ENCODE measurements around the gene HLA-DQB1. TPM values are rescaled to one million over a fixed set of nuclear protein-coding genes. Genes with fewer than 3 reads are reported as not detected.

The HLA-DQB1 gene
- total and polyA plus RNA-seq, 2 donors (not counting 1 experiment from before 2014, with no cell fraction given), result not detected

GRCh38 chr6:32614366-32615081 is 51.9 kb downstream of the HLA-DQB1 start:
- H3K9ac ChIP-seq (ENCODE audit: insufficient read depth, low read length), result no peak overlapping the region
- no peaks in the 10 kb centered on the region for H3K27me3 ChIP-seq (ENCODE audit: control insufficient read depth, insufficient read depth, low read length)
- no peak for DNase-seq (ENCODE audit: low read depth in 2 of 2)
- H2AFZ ChIP-seq (ENCODE audit: low read length), result no peak overlapping the region
- no peak overlapping the region for H3K27ac ChIP-seq (ENCODE audit: insufficient read depth, low read length)
- no peak overlapping the region for H3K4me3 ChIP-seq (replicated peaks in 1 of 4; ENCODE audit: control extremely low read depth in 1 of 4, insufficient read depth in 1 of 4, low read depth in 3 of 4, low read length in 4 of 4)
- no peak overlapping the region for H3K4me2 ChIP-seq (ENCODE audit: extremely low read depth, insufficient read depth, low read length)
- H3K79me2 ChIP-seq (ENCODE audit: control insufficient read depth, insufficient read depth, low read length), result no peaks in the 10 kb centered on the region
- no peaks in the 10 kb centered on the region for H4K20me1 ChIP-seq (ENCODE audit: control insufficient read depth, extremely low read depth, insufficient read depth, low read length)
- TF ChIP-seq CTCF (conservative IDR thresholded peaks at IDR 0.05 in 1 of 2, IDR thresholded peaks at IDR 0.05 in 1 of 2; ENCODE audit: low read depth in 1 of 2, low read length in 2 of 2) (no peak), EZH2 (IDR thresholded peaks at IDR 0.05; ENCODE audit: low read length, missing control alignments) (no peak)
- no peaks in the 10 kb centered on the region for H3K4me1 ChIP-seq (ENCODE audit: control insufficient read depth, extremely low read depth, insufficient read depth, low read length)
- H3K36me3 ChIP-seq (ENCODE audit: control insufficient read depth, insufficient read depth, low read length), result no peaks in the 10 kb centered on the region
- no peaks in the 10 kb centered on the region for H3K9me3 ChIP-seq (ENCODE audit: control insufficient read depth, insufficient read depth, low read depth, low read length)

GRCh38 chr6:32613475-32613874 is 53.0 kb downstream of the HLA-DQB1 start:
- no peaks in the 10 kb centered on the region for H3K27me3 ChIP-seq (ENCODE audit: control insufficient read depth, insufficient read depth, low read length)
- H3K27ac ChIP-seq (ENCODE audit: insufficient read depth, low read length), result no peak overlapping the region
- H2AFZ ChIP-seq (ENCODE audit: low read length), result no peak overlapping the region
- no peak overlapping the region for H3K4me2 ChIP-seq (ENCODE audit: extremely low read depth, insufficient read depth, low read length)
- H4K20me1 ChIP-seq (ENCODE audit: control insufficient read depth, extremely low read depth, insufficient read depth, low read length), result no peaks in the 10 kb centered on the region
- no peak for TF ChIP-seq EZH2 (IDR thresholded peaks at IDR 0.05; ENCODE audit: low read length, missing control alignments)
- TF ChIP-seq CTCF (conservative IDR thresholded peaks at IDR 0.05 in 1 of 2, IDR thresholded peaks at IDR 0.05 in 1 of 2; ENCODE audit: low read depth in 1 of 2, low read length in 2 of 2), result no peak
- no peaks in the 10 kb centered on the region for H3K36me3 ChIP-seq (ENCODE audit: control insufficient read depth, insufficient read depth, low read length)
- DNase-seq (ENCODE audit: low read depth in 2 of 2), result no peak
- no peak overlapping the region for H3K4me3 ChIP-seq (replicated peaks in 1 of 4; ENCODE audit: control extremely low read depth in 1 of 4, insufficient read depth in 1 of 4, low read depth in 3 of 4, low read length in 4 of 4)
- no peaks in the 10 kb centered on the region for H3K79me2 ChIP-seq (ENCODE audit: control insufficient read depth, insufficient read depth, low read length)
- no peak overlapping the region for H3K9ac ChIP-seq (ENCODE audit: insufficient read depth, low read length)
- H3K9me3 ChIP-seq (ENCODE audit: control insufficient read depth, insufficient read depth, low read depth, low read length), result no peaks in the 10 kb centered on the region
- H3K4me1 ChIP-seq (ENCODE audit: control insufficient read depth, extremely low read depth, insufficient read depth, low read length), result no peaks in the 10 kb centered on the region

GRCh38 chr6:32610682-32611296 is 55.7 kb downstream of the HLA-DQB1 start:
- no peaks in the 10 kb centered on the region for H3K36me3 ChIP-seq (ENCODE audit: control insufficient read depth, insufficient read depth, low read length)
- no peak for TF ChIP-seq CTCF (conservative IDR thresholded peaks at IDR 0.05 in 1 of 2, IDR thresholded peaks at IDR 0.05 in 1 of 2; ENCODE audit: low read depth in 1 of 2, low read length in 2 of 2)
- TF ChIP-seq EZH2 (IDR thresholded peaks at IDR 0.05; ENCODE audit: low read length, missing control alignments), result no peak
- H3K4me3 ChIP-seq (replicated peaks in 1 of 4; ENCODE audit: control extremely low read depth in 1 of 4, insufficient read depth in 1 of 4, low read depth in 3 of 4, low read length in 4 of 4), result no peak overlapping the region
- H3K79me2 ChIP-seq (ENCODE audit: control insufficient read depth, insufficient read depth, low read length), result no peaks in the 10 kb centered on the region
- no peak for DNase-seq (ENCODE audit: low read depth in 2 of 2)
- no peak overlapping the region for H2AFZ ChIP-seq (ENCODE audit: low read length)
- no peaks in the 10 kb centered on the region for H3K9me3 ChIP-seq (ENCODE audit: control insufficient read depth, insufficient read depth, low read depth, low read length)
- H3K4me1 ChIP-seq (ENCODE audit: control insufficient read depth, extremely low read depth, insufficient read depth, low read length), result no peaks in the 10 kb centered on the region
- no peak overlapping the region for H3K4me2 ChIP-seq (ENCODE audit: extremely low read depth, insufficient read depth, low read length)
- no peaks in the 10 kb centered on the region for H4K20me1 ChIP-seq (ENCODE audit: control insufficient read depth, extremely low read depth, insufficient read depth, low read length)
- no peak overlapping the region for H3K27ac ChIP-seq (ENCODE audit: insufficient read depth, low read length)
- no peak overlapping the region for H3K9ac ChIP-seq (ENCODE audit: insufficient read depth, low read length)
- no peaks in the 10 kb centered on the region for H3K27me3 ChIP-seq (ENCODE audit: control insufficient read depth, insufficient read depth, low read length)

Data from fibroblast of lung (primary cell).